Osteocyte (in vitro differentiated cells): ENCODE data around the gene CHMP4A. TPM values are rescaled to one million over a fixed set of nuclear protein-coding genes. Genes with fewer than 3 reads are reported as not detected.

Experiments used
- DNase-seq: peaks from one replicate; pipeline ENCODE4 v3.0.0; 2021; ENCODE audit warnings: mixed read lengths; ENCODE audit not compliant: unreplicated experiment; ENCODE audit errors: extremely low spot score
- H3K27ac Mint-ChIP-seq: one replicate; pipeline ENCODE4 v1.8.0; 2021; ENCODE audit warnings: mild to moderate bottlenecking, mixed read lengths; ENCODE audit not compliant: unreplicated experiment
- H3K27me3 Mint-ChIP-seq: one replicate; pipeline ENCODE4 v1.8.0; 2021; ENCODE audit warnings: mixed read lengths; ENCODE audit not compliant: unreplicated experiment
- H3K36me3 Mint-ChIP-seq: one replicate; pipeline ENCODE4 v1.8.0; 2021; ENCODE audit warnings: mixed read lengths; ENCODE audit not compliant: unreplicated experiment
- H3K4me1 Mint-ChIP-seq: one replicate; pipeline ENCODE4 v1.8.0; 2021; ENCODE audit warnings: mixed read lengths; ENCODE audit not compliant: unreplicated experiment
- H3K4me3 Mint-ChIP-seq: one replicate; pipeline ENCODE4 v1.8.0; 2021; ENCODE audit warnings: mild to moderate bottlenecking, moderate library complexity, mixed read lengths; ENCODE audit not compliant: unreplicated experiment
- H3K9me3 Mint-ChIP-seq: one replicate; pipeline ENCODE4 v1.8.0; 2021; ENCODE audit warnings: mixed read lengths; ENCODE audit not compliant: unreplicated experiment
- long read RNA-seq: library from polyadenylated mRNA; unstranded; transcript quantifications from one replicate; pipeline ENCODE4 v2.0.0, GENCODE V29; 2021
- total RNA-seq: library from RNA; stranded (reverse); gene quantifications from 2 replicates; pipeline ENCODE4 v1.2.1, GENCODE V29; 2021
- TF ChIP-seq, protein P1 (sequence below): fragments of 200-600 bp; sonication (generic); IDR thresholded peaks from 2 replicates; pipeline ENCODE4 v1.5.0; 2021; ENCODE audit warnings: antibody characterized with exemption, mild to moderate bottlenecking, moderate library complexity

The CHMP4A gene, protein sequence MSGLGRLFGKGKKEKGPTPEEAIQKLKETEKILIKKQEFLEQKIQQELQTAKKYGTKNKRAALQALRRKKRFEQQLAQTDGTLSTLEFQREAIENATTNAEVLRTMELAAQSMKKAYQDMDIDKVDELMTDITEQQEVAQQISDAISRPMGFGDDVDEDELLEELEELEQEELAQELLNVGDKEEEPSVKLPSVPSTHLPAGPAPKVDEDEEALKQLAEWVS
- 38.1 and 45.3 TPM in 2 replicates for total RNA-seq
- long read RNA-seq, transcript CHMP4A-201 (6 exons, 1,393 nt): major isoform, 34 of 45 reads
- long read RNA-seq, partial matches to known transcripts: 1 of 45 reads
- long read RNA-seq, other reads (novel, unspliced or antisense): 9 of 45 reads

DNA sequence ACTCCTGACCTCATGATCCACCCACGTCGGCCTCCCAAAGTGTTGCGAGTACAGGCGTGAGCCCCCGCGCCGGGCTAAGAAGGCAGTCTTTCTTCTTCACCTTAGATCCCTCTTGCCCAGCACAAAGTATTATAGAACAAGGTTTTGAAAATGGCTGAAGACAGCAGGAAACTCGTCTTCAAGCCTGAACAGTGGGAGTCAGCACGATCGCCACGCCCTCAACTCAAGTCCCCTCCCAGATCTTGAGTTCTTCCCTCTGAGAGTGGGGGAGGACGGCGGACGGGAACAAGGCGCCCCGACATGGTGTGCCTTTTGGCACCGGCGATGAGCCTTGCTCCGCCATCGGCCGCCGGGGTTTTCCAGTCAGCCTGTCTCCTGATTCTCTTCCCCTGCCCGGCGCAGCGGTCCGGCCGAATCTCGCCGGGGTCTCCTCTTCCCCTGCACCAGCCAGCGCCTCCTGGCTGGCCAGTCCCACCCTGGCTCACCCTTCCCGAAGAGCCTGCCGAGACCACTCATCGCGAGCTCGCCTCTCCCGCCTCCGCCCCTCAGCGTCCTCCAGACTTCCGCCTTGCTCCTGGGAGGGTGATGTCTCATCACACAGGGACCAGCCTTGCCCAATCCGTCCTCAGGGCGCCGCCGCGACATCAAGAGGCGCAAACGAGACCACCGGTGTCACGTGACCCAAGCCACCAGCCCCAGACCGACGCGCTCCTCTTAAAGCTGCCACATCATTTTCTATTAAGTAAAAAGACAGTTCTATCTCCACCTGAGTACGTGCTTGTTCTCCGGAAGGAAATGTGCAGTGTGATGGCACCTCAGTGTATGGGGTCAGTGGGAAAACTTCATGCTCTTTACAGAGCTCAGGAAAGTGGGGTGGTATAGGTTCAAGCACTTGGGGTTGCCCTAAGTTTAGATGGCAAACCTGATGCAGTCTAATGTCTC, at the start of gene CHMP4A:
Gene CHMP4A, minus strand, starts transcription at position 565 of the 942 bp plus-strand sequence. Its CDS starts 49 bp downstream, at position 516.
- TF ChIP-seq, protein P1, sequence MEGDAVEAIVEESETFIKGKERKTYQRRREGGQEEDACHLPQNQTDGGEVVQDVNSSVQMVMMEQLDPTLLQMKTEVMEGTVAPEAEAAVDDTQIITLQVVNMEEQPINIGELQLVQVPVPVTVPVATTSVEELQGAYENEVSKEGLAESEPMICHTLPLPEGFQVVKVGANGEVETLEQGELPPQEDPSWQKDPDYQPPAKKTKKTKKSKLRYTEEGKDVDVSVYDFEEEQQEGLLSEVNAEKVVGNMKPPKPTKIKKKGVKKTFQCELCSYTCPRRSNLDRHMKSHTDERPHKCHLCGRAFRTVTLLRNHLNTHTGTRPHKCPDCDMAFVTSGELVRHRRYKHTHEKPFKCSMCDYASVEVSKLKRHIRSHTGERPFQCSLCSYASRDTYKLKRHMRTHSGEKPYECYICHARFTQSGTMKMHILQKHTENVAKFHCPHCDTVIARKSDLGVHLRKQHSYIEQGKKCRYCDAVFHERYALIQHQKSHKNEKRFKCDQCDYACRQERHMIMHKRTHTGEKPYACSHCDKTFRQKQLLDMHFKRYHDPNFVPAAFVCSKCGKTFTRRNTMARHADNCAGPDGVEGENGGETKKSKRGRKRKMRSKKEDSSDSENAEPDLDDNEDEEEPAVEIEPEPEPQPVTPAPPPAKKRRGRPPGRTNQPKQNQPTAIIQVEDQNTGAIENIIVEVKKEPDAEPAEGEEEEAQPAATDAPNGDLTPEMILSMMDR: peak; percentile 45
- Mint-ChIP-seq H3K4me3 (peak within 1 kb of the TSS; percentile 85), H3K27ac (peak within 1 kb of the TSS; percentile 99), H3K4me1 (peaks cover 40% of the 10 kb centered on the region), H3K27me3 (no peaks in the 10 kb centered on the region), H3K9me3 (no peaks in the 10 kb centered on the region), H3K36me3 (peaks cover 20% of the 10 kb centered on the region)
- peak; percentile 99 for DNase-seq

DNA sequence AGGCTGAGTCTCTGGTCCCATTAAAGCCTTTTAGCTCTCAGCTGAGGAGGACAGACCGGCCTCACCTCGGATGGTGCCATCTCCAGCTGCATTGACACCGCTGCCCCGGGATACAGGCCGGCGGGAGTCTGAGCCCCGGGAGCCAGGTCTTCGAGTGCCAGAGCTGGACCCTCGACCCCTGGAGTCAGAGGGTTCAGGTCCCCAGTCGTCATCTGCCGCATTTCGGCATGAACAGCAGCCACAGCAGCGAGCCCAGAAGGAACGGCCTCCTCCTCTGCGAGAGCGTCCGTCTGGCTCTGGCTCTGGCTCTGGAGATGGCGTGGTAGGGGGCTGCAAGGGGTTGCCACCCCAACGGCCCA, 48.7 kb upstream of the CHMP4A start:
- Mint-ChIP-seq H3K27me3 (no peaks in the 10 kb centered on the region), H3K9me3 (no peaks in the 10 kb centered on the region), H3K27ac (no peak overlapping the region), H3K36me3 (peaks cover 4% of the 10 kb centered on the region), H3K4me1 (peaks cover 13% of the 10 kb centered on the region), H3K4me3 (no peak overlapping the region)
- DNase-seq: no peak
- TF ChIP-seq, protein P1: no peak

DNA sequence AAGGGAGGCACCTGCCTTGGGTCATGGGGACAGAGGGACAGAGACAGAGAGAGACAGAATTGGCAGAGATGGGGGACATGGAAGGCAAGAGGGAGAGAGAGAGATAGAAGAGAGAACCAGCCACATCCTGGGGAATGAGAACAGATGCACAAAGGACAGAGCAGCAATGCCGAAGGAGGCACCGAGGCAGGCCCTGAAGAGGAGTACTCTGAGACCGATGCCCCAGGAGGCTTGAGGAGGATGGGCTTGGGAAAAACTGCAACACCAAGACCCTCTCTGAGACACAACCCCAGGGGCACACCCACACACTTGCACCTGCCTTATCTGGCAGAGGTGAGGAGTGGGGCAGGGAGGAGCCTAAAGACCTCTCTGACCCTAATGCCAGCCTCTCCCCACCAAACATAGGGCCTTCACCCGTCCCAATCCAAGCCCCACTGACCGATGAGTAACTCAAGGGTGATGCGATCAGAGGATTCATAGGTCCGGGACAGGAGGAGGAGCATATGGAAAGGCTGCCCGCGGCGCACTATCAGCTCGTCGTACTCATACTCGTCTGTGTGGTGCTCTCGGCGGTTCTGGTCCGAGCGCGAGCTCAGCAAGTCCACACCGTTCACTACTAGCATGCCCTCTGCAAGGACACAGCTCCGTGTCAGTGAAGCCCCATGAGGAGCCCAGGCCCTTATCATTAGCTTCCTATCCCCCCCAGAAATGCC, 48.1 kb upstream of the CHMP4A start:
- H3K27me3 Mint-ChIP-seq: no peaks in the 10 kb centered on the region
- H3K4me3 Mint-ChIP-seq: no peak overlapping the region
- DNase-seq: no peak
- no peaks in the 10 kb centered on the region for H3K9me3 Mint-ChIP-seq
- H3K4me1 Mint-ChIP-seq: peaks cover 13% of the 10 kb centered on the region
- H3K27ac Mint-ChIP-seq: no peak overlapping the region
- H3K36me3 Mint-ChIP-seq: no peaks in the 10 kb centered on the region
- TF ChIP-seq, protein P1: no peak

DNA sequence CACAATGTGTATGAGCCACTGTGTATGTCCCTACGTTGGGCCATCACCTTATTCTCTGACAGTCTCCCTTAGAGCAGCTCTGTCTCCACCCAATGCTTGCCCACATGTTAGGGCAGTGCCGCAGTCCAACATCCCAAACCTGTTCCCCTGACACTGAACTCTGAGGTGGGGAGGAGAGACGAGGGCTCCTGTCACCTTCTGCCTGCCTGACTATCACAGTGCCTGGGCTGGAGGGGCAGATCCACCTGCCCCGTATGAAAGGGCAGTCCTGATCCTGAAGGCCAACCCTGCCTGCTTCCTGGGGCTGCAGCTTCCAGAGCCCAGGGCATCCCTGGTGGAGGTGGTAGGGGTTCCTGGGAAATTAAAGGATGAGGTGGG, 47.5 kb upstream of the CHMP4A start:
- no peak overlapping the region for H3K27ac Mint-ChIP-seq
- no peak for DNase-seq
- no peaks in the 10 kb centered on the region for H3K27me3 Mint-ChIP-seq
- no peak overlapping the region for H3K4me3 Mint-ChIP-seq
- H3K4me1 Mint-ChIP-seq: peaks cover 13% of the 10 kb centered on the region
- no peaks in the 10 kb centered on the region for H3K36me3 Mint-ChIP-seq
- TF ChIP-seq, protein P1: no peak
- H3K9me3 Mint-ChIP-seq: no peaks in the 10 kb centered on the region
